Neural cell (in vitro differentiated cells): ENCODE data around the gene DMRT1. TPM values are rescaled to one million over a fixed set of nuclear protein-coding genes. Genes with fewer than 3 reads are reported as not detected.

Source experiments
- H2AFZ ChIP-seq: fragments of 200-600, 300-800 bp; sonication (generic), shearing (Covaris generic); 2 replicates; pipeline ENCODE4 v1.6.0; 2014; ENCODE audit warnings: low read depth, mild to moderate bottlenecking, antibody characterized with exemption, low read length, moderate library complexity
- H3F3A ChIP-seq: fragments of 200-600 bp; shearing (Covaris generic); 2 replicates; pipeline ENCODE4 v1.6.1; 2016; ENCODE audit warnings: mild to moderate bottlenecking, moderate library complexity, mixed read lengths, antibody characterized with exemption, low read length; ENCODE audit not compliant: insufficient read depth, poor library complexity, severe bottlenecking
- H3K27ac ChIP-seq: fragments of 200-600, 300-800 bp; sonication (generic), shearing (Covaris generic); 2 replicates; pipeline ENCODE4 v1.5.1; 2014; ENCODE audit warnings: mild to moderate bottlenecking, low read length, moderate library complexity
- H3K27me3 ChIP-seq: fragments of 300-800, 200-600 bp; sonication (generic), shearing (Covaris generic); 2 replicates; pipeline ENCODE4 v1.6.0; 2014; ENCODE audit warnings: mild to moderate bottlenecking, low read depth, low read length, moderate library complexity; ENCODE audit not compliant: insufficient read depth
- H3K36me3 ChIP-seq: fragments of 300-800, 200-600 bp; sonication (generic), shearing (Covaris generic); 2 replicates; pipeline ENCODE4 v1.5.1; 2014; ENCODE audit warnings: mild to moderate bottlenecking, antibody characterized with exemption, low read length, moderate library complexity; ENCODE audit not compliant: insufficient read depth
- H3K4me2 ChIP-seq: fragments of 300-800, 200-600 bp; sonication (generic), shearing (Covaris generic); 2 replicates; pipeline ENCODE4 v1.6.0; 2014; ENCODE audit warnings: mild to moderate bottlenecking, low read length
- H3K4me3 ChIP-seq: fragments of 300-800, 200-600 bp; sonication (generic), shearing (Covaris generic); 2 replicates; pipeline ENCODE4 v1.5.1; 2014; ENCODE audit warnings: mild to moderate bottlenecking, low read length, moderate library complexity
- H3K79me2 ChIP-seq: fragments of 200-600 bp; shearing (Covaris generic); replicated peaks from 2 replicates; pipeline ENCODE4 v1.6.0; 2014; ENCODE audit warnings: mild to moderate bottlenecking, low read length, moderate library complexity; ENCODE audit not compliant: insufficient read depth
- H3K9ac ChIP-seq: fragments of 300-800, 200-600 bp; sonication (generic), shearing (Covaris generic); 2 replicates; pipeline ENCODE4 v1.6.1; 2016; ENCODE audit warnings: mild to moderate bottlenecking, low read length, mixed read lengths
- H3K9me2 ChIP-seq: fragments of 200-600 bp; shearing (Covaris generic); 2 replicates; pipeline ENCODE4 v1.6.1; 2016; ENCODE audit warnings: mild to moderate bottlenecking, low read length, mixed read lengths; ENCODE audit not compliant: insufficient read depth
- H3K9me3 ChIP-seq: fragments of 200-600, 300-800 bp; sonication (generic), shearing (Covaris generic); 2 replicates; pipeline ENCODE4 v1.6.1; 2016; ENCODE audit warnings: mild to moderate bottlenecking, mixed run types, low read length, moderate library complexity, mixed read lengths
- H4K20me1 ChIP-seq: fragments of 200-600 bp; shearing (Covaris generic); 2 replicates; pipeline ENCODE4 v1.6.1; 2016; ENCODE audit warnings: mild to moderate bottlenecking, mixed run types; ENCODE audit not compliant: insufficient read depth
- CTCF ChIP-seq: fragments of 450-650 bp; IDR thresholded peaks from 2 replicates; pipeline ENCODE4 v1.5.1; 2014; ENCODE audit warnings: antibody characterized with exemption, mild to moderate bottlenecking, moderate library complexity; ENCODE audit not compliant: poor library complexity, severe bottlenecking
- EP300 ChIP-seq: fragments of 450-650 bp; conservative IDR thresholded peaks from 2 replicates; pipeline ENCODE4 v1.6.1; 2014; ENCODE audit warnings: antibody characterized with exemption, mild to moderate bottlenecking, moderate library complexity; ENCODE audit not compliant: poor library complexity, severe bottlenecking
- EZH2 ChIP-seq: fragments of 200-600, 300-800 bp; shearing (Covaris generic), sonication (generic); IDR thresholded peaks from 2 replicates; pipeline ENCODE4 v1.6.1; 2014; ENCODE audit warnings: antibody characterized with exemption, low read length, borderline replicate concordance, mild to moderate bottlenecking; ENCODE audit not compliant: insufficient read depth, poor library complexity, severe bottlenecking
- MXI1 ChIP-seq: fragments of 450-650 bp; conservative IDR thresholded peaks from 2 replicates; pipeline ENCODE4 v1.6.1; 2014; ENCODE audit warnings: antibody characterized with exemption, mild to moderate bottlenecking; ENCODE audit not compliant: poor library complexity, severe bottlenecking
- POLR2AphosphoS5 ChIP-seq: IDR thresholded peaks from 2 replicates; pipeline ENCODE4 v1.6.1; 2012
- RAD21 ChIP-seq: fragments of 450-650 bp; conservative IDR thresholded peaks from 2 replicates; pipeline ENCODE4 v1.6.1; 2014; ENCODE audit warnings: antibody characterized with exemption, mild to moderate bottlenecking, moderate library complexity
- REST ChIP-seq: IDR thresholded peaks from 2 replicates; pipeline ENCODE4 v1.6.1; 2012; ENCODE audit warnings: borderline replicate concordance
- SMC3 ChIP-seq: fragments of 450-650 bp; conservative IDR thresholded peaks from 2 replicates; pipeline ENCODE4 v1.6.1; 2014; ENCODE audit warnings: antibody characterized with exemption, mild to moderate bottlenecking, moderate library complexity; ENCODE audit not compliant: poor library complexity
- TAF1 ChIP-seq: IDR thresholded peaks from 2 replicates; pipeline ENCODE4 v1.6.1; 2012; ENCODE audit warnings: low read depth
- polyA plus RNA-seq: library from polyadenylated mRNA; depleted of rRNA; stranded (reverse); fragments of >200 nt; gene quantifications from 2 replicates; pipeline ENCODE4 v1.2.3, GENCODE V29; 2014

The DMRT1 gene
- polyA plus RNA-seq, 1 donor from 2014 or later: 0.26 TPM

GRCh38 chr9:965497-965896 lies 124.0 kb downstream of the DMRT1 start:
- no peak overlapping the region for H3K4me3 ChIP-seq
- no peak overlapping the region for H3K27ac ChIP-seq
- TF ChIP-seq EP300 (no peak), MXI1 (no peak), EZH2 (no peak)
- H3K36me3 ChIP-seq: no peaks in the 10 kb centered on the region
- no peaks in the 10 kb centered on the region for H3K79me2 ChIP-seq
- no peaks in the 10 kb centered on the region for H4K20me1 ChIP-seq
- no peaks in the 10 kb centered on the region for H3K9me2 ChIP-seq
- H3K9ac ChIP-seq: no peak overlapping the region
- peaks cover 87% of the 10 kb centered on the region for H3K27me3 ChIP-seq
- H3F3A ChIP-seq: no peaks in the 10 kb centered on the region
- H2AFZ ChIP-seq: no peak overlapping the region
- no peak overlapping the region for H3K4me2 ChIP-seq
- no peaks in the 10 kb centered on the region for H3K9me3 ChIP-seq

GRCh38 chr9:966870-967269 lies 125.4 kb downstream of the DMRT1 start:
- Histone ChIP-seq H3K9me2 (no peaks in the 10 kb centered on the region), H3K27ac (no peak overlapping the region), H3K9ac (no peak overlapping the region), H3K9me3 (no peaks in the 10 kb centered on the region), H3K4me3 (no peak overlapping the region), H2AFZ (no peak overlapping the region), H3K79me2 (no peaks in the 10 kb centered on the region), H3F3A (no peaks in the 10 kb centered on the region), H4K20me1 (no peaks in the 10 kb centered on the region), H3K36me3 (no peaks in the 10 kb centered on the region), H3K4me2 (no peak overlapping the region), H3K27me3 (peaks cover 88% of the 10 kb centered on the region)
- TF ChIP-seq RAD21 (no peak), MXI1 (no peak), SMC3 (no peak), TAF1 (no peak), REST (no peak), EZH2 (no peak), EP300 (no peak), POLR2AphosphoS5 (no peak), CTCF (no peak)

GRCh38 chr9:967436-967835 lies 125.9 kb downstream of the DMRT1 start:
- Histone ChIP-seq H3K9me3 (no peaks in the 10 kb centered on the region), H3K4me2 (no peak overlapping the region), H4K20me1 (no peaks in the 10 kb centered on the region), H3F3A (no peaks in the 10 kb centered on the region), H3K4me3 (no peak overlapping the region), H3K9ac (no peak overlapping the region), H3K79me2 (no peaks in the 10 kb centered on the region), H2AFZ (no peak overlapping the region), H3K27me3 (peaks cover 91% of the 10 kb centered on the region), H3K27ac (no peak overlapping the region), H3K9me2 (no peaks in the 10 kb centered on the region), H3K36me3 (no peaks in the 10 kb centered on the region)
- TF ChIP-seq SMC3: no peak
- no peak for TF ChIP-seq POLR2AphosphoS5
